K562 (cell line): Measurements from ENCODE around the gene PRKACA. TPM values are rescaled to one million over a fixed set of nuclear protein-coding genes. Genes with fewer than 3 reads are reported as not detected.
A peak's percentile ranks its signal among the peaks of the same experiment; 100 is the strongest.

ENCODE experiments used
- EZH2 ChIP-seq: IDR thresholded peaks from 2 replicates; pipeline ENCODE4 v1.6.1; 2012; ENCODE audit warnings: low read depth, mild to moderate bottlenecking, inconsistent platforms, low read length, borderline replicate concordance
- HCFC1 ChIP-seq: IDR thresholded peaks from 2 replicates; pipeline ENCODE4 v1.6.1; 2012; ENCODE audit warnings: low read depth, low read length, improper control_type of control experiment
- HOXB6 ChIP-seq: fragments of 250-450 bp; sonication (Bioruptor Pico); IDR thresholded peaks from 2 replicates; pipeline ENCODE4 v1.5.1; 2022; ENCODE audit warnings: mild to moderate bottlenecking, borderline replicate concordance
- HSF4 ChIP-seq: fragments of 250-450 bp; sonication (Bioruptor Pico); IDR thresholded peaks from 2 replicates; pipeline ENCODE4 v2.1.2; 2022; ENCODE audit warnings: mild to moderate bottlenecking, moderate library complexity, borderline replicate concordance
- MBD2 ChIP-seq: sonication (generic); IDR thresholded peaks from 2 replicates; pipeline ENCODE4 v1.6.1; 2016; ENCODE audit warnings: low read depth, borderline replicate concordance
- SNIP1 ChIP-seq: fragments of 450-650 bp; IDR thresholded peaks from 2 replicates; pipeline ENCODE4 v1.7.1; 2017; ENCODE audit warnings: low read depth, mild to moderate bottlenecking
- SREBF1 ChIP-seq: fragments of 150-350 bp; IDR thresholded peaks from 2 replicates; pipeline ENCODE4 v1.6.1; 2014; ENCODE audit warnings: antibody characterized with exemption, low read depth, low read length, borderline replicate concordance
- TBP ChIP-seq: optimal IDR thresholded peaks from 2 replicates; pipeline ENCODE3; 2011; ENCODE audit warnings: low read depth, low read length, improper control_type of control experiment
- THRB ChIP-seq: fragments of 450-650 bp; formaldehyde crosslinking; conservative IDR thresholded peaks from 2 replicates; pipeline ENCODE4 v1.4.0; 2022; ENCODE audit warnings: mild to moderate bottlenecking, missing genetic modification characterization
- ZEB2 ChIP-seq: fragments of 450-650 bp; IDR thresholded peaks from 2 replicates; pipeline ENCODE4 v1.6.1; 2016
- ZNF165 ChIP-seq: fragments of 250-450 bp; sonication (Bioruptor Pico); IDR thresholded peaks from 2 replicates; pipeline ENCODE4 v1.4.0; 2020; ENCODE audit warnings: borderline replicate concordance
- ZNF551 ChIP-seq: fragments of 250-450 bp; sonication (Bioruptor Pico); IDR thresholded peaks from 2 replicates; pipeline ENCODE4 v1.5.0; 2021; ENCODE audit warnings: mild to moderate bottlenecking, moderate library complexity
- ZNF717 ChIP-seq: fragments of 250-450 bp; sonication (Bioruptor Pico); IDR thresholded peaks from 2 replicates; pipeline ENCODE4 v1.5.0; 2021
- ZNF785 ChIP-seq: fragments of 250-450 bp; sonication (Bioruptor Pico); IDR thresholded peaks from 2 replicates; pipeline ENCODE4 v1.4.0; 2020; ENCODE audit warnings: mild to moderate bottlenecking
- polyA plus RNA-seq, 8 experiments: library from polyadenylated mRNA; depleted of rRNA in 4 of 8; stranded (reverse) in 5 of 8; unstranded in 3 of 8; fragments of >200 nt; fragmentation: Nextera tagmentation in 2 of 8; fragmentation: Illumina TruSeq in 1 of 8; extraction: Ambion mirVana in 2 of 8; extraction: Trizol in 1 of 8; gene quantifications; 2 replicates each; pipeline versions ENCODE4 v1.2.1 to v1.2.3, GENCODE V29; 2011 to 2014; ENCODE audit warnings: inconsistent platforms in 1 of 8, missing spikeins in 1 of 8
- total RNA-seq, 7 experiments: library from RNA; depleted of rRNA in 6 of 7; stranded (reverse); fragments of >200 nt in 6 of 7; fragmentation: Illumina TruSeq in 2 of 7; extraction: Trizol in 2 of 7; gene quantifications; 2 replicates each; pipeline versions ENCODE4 v1.2.1 to v1.2.3, GENCODE V29; 2011 to 2021; ENCODE audit warnings: low replicate concordance in 1 of 7
- TF ChIP-seq, protein P1 (sequence below), 3 experiments: fragments of 200-800 bp in 1 of 3; fragments of 250-450 bp in 1 of 3; fragments of 450-650 bp in 1 of 3; sonication (Bioruptor Pico) in 1 of 3; sonication (Bioruptor generic) in 1 of 3; formaldehyde crosslinking in 1 of 3; IDR thresholded peaks; 2 replicates each; pipeline versions ENCODE4 v1.6.1 to v1.8.0; 2016 to 2022; ENCODE audit warnings: mild to moderate bottlenecking in 2 of 3, missing genetic modification characterization in 2 of 3, missing compliant biosample characterization in 1 of 3, moderate library complexity in 1 of 3
- TF ChIP-seq, protein P2 (sequence below): sonication (generic); formaldehyde crosslinking; IDR thresholded peaks from 2 replicates; pipeline ENCODE4 v1.4.0; 2020; ENCODE audit warnings: mild to moderate bottlenecking, missing genetic modification reagents
- TF ChIP-seq, protein P3 (sequence below): fragments of 450-650 bp; IDR thresholded peaks from 2 replicates; pipeline ENCODE4 v1.7.1; 2018; ENCODE audit warnings: mild to moderate bottlenecking, low read depth; ENCODE audit not compliant: partially characterized antibody

The PRKACA gene
- total and polyA plus RNA-seq, 9 of the 15 experiments (the other 6 are each of a cell fraction or from before 2014, with no cell fraction given): 1.2 to 63.1 (median 13.0) TPM

DNA sequence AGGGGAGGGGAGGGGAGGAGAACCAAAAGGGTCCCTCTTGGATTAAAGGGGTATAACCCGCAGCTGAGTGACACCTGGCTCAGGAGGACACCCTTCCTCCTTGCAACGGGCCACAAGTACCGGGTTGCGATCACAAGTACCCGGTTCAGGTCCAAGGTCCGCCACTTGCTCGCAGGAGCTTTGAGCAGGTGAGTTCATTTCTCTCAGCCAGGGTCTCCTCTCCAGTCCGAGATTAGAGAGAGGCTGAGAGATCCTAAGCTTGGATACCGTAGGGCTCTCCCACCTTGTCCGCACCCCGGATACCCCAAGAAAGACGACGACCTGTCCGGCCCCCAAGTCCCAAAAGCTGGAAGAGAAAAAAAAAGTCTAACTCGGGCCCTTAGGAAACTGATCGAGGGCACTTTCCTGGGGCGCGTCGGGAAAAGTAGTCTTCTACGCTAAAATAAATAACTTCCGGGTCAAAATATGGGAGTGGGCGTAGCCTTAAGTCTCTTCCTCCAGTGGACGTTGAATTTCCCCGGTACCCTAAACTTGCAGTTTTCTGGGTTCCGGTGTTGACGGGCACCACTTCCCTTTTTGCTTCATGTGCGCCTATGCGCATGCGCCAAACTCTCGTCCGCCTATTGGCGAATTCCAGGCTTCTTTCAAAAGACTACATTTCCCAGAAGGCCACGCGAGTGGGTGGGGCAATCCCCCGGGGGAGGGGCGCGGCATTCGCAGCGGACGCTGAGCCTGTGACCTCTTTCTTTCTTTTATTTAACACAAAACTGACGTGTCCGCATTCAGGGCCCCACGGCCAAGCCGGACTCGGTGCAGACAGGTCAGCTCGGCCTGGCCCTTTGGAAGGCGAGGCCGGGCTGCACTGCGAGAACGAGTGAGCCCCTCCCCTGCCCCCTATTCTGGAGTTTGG lies 36.4 kb downstream of the PRKACA start (continued):
- TF ChIP-seq, protein P1, sequence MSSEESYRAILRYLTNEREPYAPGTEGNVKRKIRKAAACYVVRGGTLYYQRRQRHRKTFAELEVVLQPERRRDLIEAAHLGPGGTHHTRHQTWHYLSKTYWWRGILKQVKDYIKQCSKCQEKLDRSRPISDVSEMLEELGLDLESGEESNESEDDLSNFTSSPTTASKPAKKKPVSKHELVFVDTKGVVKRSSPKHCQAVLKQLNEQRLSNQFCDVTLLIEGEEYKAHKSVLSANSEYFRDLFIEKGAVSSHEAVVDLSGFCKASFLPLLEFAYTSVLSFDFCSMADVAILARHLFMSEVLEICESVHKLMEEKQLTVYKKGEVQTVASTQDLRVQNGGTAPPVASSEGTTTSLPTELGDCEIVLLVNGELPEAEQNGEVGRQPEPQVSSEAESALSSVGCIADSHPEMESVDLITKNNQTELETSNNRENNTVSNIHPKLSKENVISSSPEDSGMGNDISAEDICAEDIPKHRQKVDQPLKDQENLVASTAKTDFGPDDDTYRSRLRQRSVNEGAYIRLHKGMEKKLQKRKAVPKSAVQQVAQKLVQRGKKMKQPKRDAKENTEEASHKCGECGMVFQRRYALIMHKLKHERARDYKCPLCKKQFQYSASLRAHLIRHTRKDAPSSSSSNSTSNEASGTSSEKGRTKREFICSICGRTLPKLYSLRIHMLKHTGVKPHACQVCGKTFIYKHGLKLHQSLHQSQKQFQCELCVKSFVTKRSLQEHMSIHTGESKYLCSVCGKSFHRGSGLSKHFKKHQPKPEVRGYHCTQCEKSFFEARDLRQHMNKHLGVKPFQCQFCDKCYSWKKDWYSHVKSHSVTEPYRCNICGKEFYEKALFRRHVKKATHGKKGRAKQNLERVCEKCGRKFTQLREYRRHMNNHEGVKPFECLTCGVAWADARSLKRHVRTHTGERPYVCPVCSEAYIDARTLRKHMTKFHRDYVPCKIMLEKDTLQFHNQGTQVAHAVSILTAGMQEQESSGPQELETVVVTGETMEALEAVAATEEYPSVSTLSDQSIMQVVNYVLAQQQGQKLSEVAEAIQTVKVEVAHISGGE (CRISPR knock-in tag; IDR thresholded peaks at IDR 0.05): peak; percentile 30 to 98 (median 69); a peak in 5 of 6 replicates
- TF ChIP-seq HCFC1 (peak; percentile 95), EZH2 (no peak), SREBF1 (no peak), TBP (peak; percentile 86), MBD2 (peak; percentile 90), HSF4 (CRISPR knock-in tag) (no peak), ZNF717 (CRISPR knock-in tag) (no peak), THRB (CRISPR knock-in tag) (0 out of 2 replicates have a peak, but pooled peaks have one; percentile 3), HOXB6 (CRISPR knock-in tag) (no peak), ZNF165 (CRISPR knock-in tag) (no peak), ZNF551 (no peak), ZNF785 (CRISPR knock-in tag) (no peak), SNIP1 (no peak), ZEB2 (no peak; the same call in 1 of the 2 replicates)
- TF ChIP-seq, protein P2, sequence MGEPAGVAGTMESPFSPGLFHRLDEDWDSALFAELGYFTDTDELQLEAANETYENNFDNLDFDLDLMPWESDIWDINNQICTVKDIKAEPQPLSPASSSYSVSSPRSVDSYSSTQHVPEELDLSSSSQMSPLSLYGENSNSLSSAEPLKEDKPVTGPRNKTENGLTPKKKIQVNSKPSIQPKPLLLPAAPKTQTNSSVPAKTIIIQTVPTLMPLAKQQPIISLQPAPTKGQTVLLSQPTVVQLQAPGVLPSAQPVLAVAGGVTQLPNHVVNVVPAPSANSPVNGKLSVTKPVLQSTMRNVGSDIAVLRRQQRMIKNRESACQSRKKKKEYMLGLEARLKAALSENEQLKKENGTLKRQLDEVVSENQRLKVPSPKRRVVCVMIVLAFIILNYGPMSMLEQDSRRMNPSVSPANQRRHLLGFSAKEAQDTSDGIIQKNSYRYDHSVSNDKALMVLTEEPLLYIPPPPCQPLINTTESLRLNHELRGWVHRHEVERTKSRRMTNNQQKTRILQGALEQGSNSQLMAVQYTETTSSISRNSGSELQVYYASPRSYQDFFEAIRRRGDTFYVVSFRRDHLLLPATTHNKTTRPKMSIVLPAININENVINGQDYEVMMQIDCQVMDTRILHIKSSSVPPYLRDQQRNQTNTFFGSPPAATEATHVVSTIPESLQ (CRISPR knock-in tag): no peak
- TF ChIP-seq, protein P3, sequence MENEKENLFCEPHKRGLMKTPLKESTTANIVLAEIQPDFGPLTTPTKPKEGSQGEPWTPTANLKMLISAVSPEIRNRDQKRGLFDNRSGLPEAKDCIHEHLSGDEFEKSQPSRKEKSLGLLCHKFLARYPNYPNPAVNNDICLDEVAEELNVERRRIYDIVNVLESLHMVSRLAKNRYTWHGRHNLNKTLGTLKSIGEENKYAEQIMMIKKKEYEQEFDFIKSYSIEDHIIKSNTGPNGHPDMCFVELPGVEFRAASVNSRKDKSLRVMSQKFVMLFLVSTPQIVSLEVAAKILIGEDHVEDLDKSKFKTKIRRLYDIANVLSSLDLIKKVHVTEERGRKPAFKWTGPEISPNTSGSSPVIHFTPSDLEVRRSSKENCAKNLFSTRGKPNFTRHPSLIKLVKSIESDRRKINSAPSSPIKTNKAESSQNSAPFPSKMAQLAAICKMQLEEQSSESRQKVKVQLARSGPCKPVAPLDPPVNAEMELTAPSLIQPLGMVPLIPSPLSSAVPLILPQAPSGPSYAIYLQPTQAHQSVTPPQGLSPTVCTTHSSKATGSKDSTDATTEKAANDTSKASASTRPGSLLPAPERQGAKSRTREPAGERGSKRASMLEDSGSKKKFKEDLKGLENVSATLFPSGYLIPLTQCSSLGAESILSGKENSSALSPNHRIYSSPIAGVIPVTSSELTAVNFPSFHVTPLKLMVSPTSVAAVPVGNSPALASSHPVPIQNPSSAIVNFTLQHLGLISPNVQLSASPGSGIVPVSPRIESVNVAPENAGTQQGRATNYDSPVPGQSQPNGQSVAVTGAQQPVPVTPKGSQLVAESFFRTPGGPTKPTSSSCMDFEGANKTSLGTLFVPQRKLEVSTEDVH: peak; percentile 90
